ENCODE data around the gene FSTL5. TPM values are rescaled to one million over a fixed set of nuclear protein-coding genes. Genes with fewer than 3 reads are reported as not detected.

FSTL5 gene
- total RNA-seq, 1 donor from 2014 or later = not detected

DNA sequence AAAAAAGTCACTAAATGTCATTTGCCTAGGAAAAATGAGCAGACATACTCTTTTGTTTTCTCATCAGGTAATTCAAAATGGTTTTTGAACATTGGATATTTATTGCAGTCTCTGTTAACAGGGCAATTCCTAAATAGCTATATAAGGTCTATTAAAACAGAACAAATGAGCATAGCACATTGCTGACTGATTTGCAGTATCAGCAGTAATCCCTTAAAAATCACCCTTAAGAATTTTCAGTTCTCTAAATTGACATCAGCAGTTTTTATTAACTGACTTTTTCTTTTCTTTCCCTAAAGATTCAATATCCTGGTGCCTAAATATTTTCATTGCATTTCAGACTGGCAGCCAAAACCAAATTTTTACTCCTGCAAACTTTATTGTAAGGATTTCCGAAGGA, 270.2 kb downstream of the FSTL5 start:
- intact Hi-C loops (cut with micrococcal nuclease) = no loop called here
- no peak for DNase-seq
- ATAC-seq = no peak

GRCh38 chr4:161892951-161893350, 270.8 kb downstream of the FSTL5 start:
- intact Hi-C loops (cut with micrococcal nuclease) = no loop called here
- ATAC-seq (no peak), DNase-seq (no peak)

DNA sequence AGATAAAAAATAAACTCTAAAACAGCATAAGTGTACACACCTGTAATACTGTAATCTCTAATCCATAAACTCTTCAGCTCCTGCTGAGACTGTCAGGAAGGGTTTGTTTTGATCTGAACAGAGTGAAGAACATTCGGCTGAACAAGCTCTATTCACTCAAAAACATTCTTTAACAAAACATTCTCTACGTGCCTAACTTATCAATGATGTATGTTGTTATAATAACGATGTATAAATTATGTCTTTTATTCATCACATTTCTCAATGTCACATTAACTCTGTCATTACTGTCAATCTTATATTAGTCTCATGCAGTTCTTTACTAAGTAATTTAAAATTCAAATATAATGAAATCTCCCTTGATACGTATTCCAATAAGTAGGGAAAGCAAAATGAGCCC, 280.6 kb downstream of the FSTL5 start:
- intact Hi-C loops (cut with micrococcal nuclease) = no loop called here
- no peak for ATAC-seq

GRCh38 chr4:161881370-161881769, 282.4 kb downstream of the FSTL5 start:
- ATAC-seq = no peak
- intact Hi-C loops (cut with micrococcal nuclease) = no loop called here
- no peak for DNase-seq

More for the DNA sequence above, 280.6 kb downstream of the FSTL5 start:
- DNase-seq = no peak

GRCh38 chr4:161869511-161869910, 294.3 kb downstream of the FSTL5 start:
- DNase-seq (no peak), ATAC-seq (no peak)
- intact Hi-C loops (cut with micrococcal nuclease) = no loop called here

DNA sequence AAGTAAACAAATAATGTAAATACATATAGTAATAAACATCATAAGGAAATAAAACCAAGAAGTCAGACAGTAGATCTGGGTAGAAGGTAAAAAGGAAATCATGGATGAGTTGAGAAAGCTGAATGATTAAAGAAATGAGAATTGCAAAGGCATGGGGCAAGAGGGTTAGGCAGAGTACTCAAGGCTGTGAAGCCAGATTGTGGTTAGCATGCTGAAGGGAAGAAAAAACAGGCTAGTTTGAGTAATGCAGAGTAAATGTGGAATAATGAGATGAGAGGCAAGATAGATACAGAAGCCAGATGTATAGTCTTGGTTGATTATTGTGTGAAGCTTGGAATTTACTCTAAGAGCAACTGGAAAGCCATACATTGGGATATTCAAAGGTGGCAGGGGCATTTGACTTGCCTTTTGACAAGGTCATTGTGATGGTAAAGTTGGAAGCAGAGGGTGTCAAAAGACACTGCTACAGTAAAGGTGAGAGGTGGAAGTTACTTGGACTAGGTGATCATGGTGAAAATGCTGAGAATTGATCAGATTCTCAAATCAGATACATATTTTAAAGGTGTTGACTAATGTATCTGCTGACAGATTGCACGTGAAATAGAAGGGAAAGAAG, 307.0 kb downstream of the FSTL5 start:
- ATAC-seq = no peak
- intact Hi-C loops (cut with micrococcal nuclease) = no loop called here

DNA sequence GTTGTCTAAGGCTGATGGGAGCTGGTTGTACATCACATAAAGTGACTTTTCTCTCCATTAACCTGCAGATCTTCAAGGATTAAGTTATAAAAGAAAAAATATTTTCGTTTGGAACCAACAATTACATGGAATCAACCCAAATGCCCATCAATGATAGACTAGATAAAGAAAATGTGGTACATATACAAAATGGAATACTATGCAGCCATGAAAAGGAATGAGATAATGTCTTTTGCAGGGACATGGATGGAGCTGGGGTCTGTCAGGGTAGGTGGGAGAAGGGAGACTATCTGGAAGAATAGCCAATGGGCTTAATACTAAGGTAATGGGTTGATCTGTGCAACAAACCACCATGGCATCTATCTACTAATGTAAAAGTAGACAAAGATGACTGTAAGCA, 313.2 kb downstream of the FSTL5 start:
- intact Hi-C loops (cut with micrococcal nuclease) = no loop called here
- no peak for ATAC-seq
- no peak for DNase-seq

More for the DNA sequence above, 307.0 kb downstream of the FSTL5 start:
- DNase-seq = no peak

DNA sequence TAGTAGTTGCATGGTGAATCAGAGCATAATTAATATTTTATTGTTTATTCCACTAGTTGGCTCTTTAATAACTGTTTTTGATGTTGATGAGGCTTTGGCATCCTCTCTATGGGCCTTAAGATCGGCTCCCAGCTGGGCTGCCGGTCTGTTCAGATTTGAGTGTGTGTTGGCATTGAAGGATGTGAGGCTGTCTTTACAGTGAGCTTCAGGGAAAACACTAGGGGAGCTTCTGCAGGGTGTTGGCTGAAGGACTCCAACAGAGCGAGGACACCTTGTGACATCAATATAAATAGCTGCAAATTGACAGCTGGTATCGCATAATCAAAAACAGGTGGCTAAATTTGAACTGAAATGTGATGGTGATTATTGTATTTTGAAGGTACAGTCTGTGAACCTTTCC, 322.0 kb downstream of the FSTL5 start:
- intact Hi-C loops (cut with micrococcal nuclease) = no loop called here

GRCh38 chr4:161829591-161829990, 334.2 kb downstream of the FSTL5 start:
- no peak for ATAC-seq
- no peak for DNase-seq
- intact Hi-C loops (cut with micrococcal nuclease) = no loop called here

More for the DNA sequence above, 322.0 kb downstream of the FSTL5 start:
- ATAC-seq (no peak), DNase-seq (no peak)

DNA sequence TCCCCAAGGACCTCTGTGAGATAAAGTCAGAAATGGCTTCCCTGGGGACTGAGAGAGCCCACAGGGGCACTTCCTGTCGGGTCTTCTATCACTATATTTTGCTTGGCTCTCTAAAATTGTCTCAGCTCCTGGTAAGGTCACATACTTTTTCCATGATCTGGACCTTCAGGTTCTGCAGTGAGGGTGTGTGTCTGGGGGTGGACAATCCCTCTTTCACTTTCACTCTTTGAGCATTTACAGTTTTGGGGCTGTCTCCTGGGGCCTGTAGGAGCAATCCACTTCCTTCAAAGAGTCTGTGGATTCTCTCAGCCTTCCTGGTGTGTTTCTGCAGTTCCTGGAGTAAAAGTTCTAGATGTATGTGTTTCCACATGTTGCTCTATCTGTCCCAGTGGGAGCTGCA, 335.7 kb downstream of the FSTL5 start:
- intact Hi-C loops (cut with micrococcal nuclease) = no loop called here
- ATAC-seq = no peak
- DNase-seq = no peak

- no peak for ATAC-seq
- no peak for DNase-seq
- intact Hi-C loops (cut with micrococcal nuclease) = no loop called here
Measured at GRCh38 chr4:161827013-161827412, 336.8 kb downstream of the FSTL5 start.

DNA sequence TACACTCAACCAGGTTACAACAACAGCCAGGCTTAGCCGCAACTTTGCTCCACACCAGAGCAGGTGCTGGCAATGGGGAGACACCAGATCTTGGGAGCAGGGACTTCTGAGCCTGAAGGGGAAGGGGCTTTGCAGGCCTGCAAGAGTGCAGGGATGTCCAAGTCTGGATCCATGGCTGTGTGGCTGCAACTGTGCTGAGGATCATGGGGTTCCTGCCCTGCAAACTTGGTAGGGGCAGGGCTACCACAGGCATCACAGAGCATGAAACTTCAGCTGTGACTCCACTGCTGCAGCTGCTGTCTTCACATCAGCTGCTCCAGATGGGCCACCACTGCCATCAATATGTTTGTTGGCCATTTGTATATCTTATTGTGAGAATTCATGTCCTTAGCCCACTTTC, 340.4 kb downstream of the FSTL5 start:
- no peak for ATAC-seq
- DNase-seq = no peak
- intact Hi-C loops (cut with micrococcal nuclease) = no loop called here

- DNase-seq (no peak), ATAC-seq (no peak)
- intact Hi-C loops (cut with micrococcal nuclease) = no loop called here
Measured at GRCh38 chr4:161822174-161822573, 341.6 kb downstream of the FSTL5 start.

GRCh38 chr4:161817914-161818313, 345.9 kb downstream of the FSTL5 start:
- no peak for ATAC-seq
- intact Hi-C loops (cut with micrococcal nuclease) = no loop called here
- DNase-seq = no peak

- intact Hi-C loops (cut with micrococcal nuclease) = no loop called here
- DNase-seq (no peak), ATAC-seq (no peak)
Measured at GRCh38 chr4:161816958-161817357, 346.8 kb downstream of the FSTL5 start.

- no peak for DNase-seq
- no peak for ATAC-seq
- intact Hi-C loops (cut with micrococcal nuclease) = no loop called here
Measured at GRCh38 chr4:161815841-161816240, 348.0 kb downstream of the FSTL5 start.

GRCh38 chr4:161813889-161814288, 349.9 kb downstream of the FSTL5 start:
- intact Hi-C loops (cut with micrococcal nuclease) = no loop called here
- ATAC-seq (no peak), DNase-seq (no peak)

- no peak for DNase-seq
- intact Hi-C loops (cut with micrococcal nuclease) = no loop called here
- ATAC-seq = no peak
Measured at GRCh38 chr4:161813389-161813788, 350.4 kb downstream of the FSTL5 start.

GRCh38 chr4:161803171-161803570, 360.6 kb downstream of the FSTL5 start:
- ATAC-seq (no peak), DNase-seq (no peak)
- intact Hi-C loops (cut with micrococcal nuclease) = no loop called here

DNA sequence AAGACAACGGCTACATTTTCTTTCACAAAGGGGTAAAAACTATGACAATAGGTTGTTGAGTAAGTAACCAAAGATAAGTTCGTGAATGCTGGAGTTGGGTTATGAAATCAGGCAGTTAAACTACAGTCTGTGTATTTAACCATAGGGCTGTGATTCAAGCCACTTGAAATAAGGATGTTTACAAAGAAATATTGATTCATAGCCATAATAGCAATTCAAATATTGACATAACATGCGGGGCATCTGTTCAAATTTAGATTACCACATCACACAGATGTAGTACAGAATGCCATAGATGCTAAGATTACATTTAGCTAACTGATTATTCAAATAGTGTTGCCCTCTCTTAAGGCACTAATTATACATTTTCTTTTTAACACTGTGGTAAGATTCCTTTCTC, 364.1 kb downstream of the FSTL5 start:
- DNase-seq (no peak), ATAC-seq (no peak)
- intact Hi-C loops (cut with micrococcal nuclease) = no loop called here

DNA sequence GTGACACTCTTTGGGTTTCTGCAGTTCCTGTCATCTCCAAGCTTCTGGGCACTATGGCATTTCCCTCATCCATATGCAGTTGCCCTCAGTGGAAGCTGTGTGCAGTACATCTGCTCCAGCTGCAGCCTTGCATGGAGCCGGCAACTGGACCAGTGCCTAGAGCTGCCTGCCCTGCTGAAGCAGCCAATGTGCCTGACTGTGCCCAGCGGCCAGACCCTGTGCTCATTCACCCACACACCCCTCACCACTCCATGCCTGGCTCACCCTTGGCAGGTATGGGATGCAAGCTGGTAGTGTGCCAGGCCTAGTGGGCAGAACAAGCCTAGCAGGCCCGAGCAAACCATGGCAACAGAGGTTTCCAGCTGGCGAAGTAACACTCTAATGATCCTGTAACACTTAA, 370.8 kb downstream of the FSTL5 start:
- ATAC-seq = no peak
- DNase-seq = no peak
- intact Hi-C loops (cut with micrococcal nuclease) = no loop called here

Data from left ventricle myocardium superior (tissue), 1 donor.